Stimulated activated CD8-positive, alpha-beta memory T cell treated with anti-CD3 and anti-CD28 coated beads, Interleukin-4, amount 100 ng/mL, for 4 hours (primary cell): ENCODE results near the gene SPRR4.
"Not testable (repeated sequence)": the region's sequence is repeated elsewhere in the genome, so short reads cannot be mapped to it uniquely, and the experiment has no call there.

Source experiments
- DNase-seq, 2 donors: peaks; one replicate each; pipeline ENCODE4 v3.0.0-alpha.2; 2020; ENCODE audit warnings: low read depth in 2 of 2, low spot score in 1 of 2

Gene SPRR4

DNA sequence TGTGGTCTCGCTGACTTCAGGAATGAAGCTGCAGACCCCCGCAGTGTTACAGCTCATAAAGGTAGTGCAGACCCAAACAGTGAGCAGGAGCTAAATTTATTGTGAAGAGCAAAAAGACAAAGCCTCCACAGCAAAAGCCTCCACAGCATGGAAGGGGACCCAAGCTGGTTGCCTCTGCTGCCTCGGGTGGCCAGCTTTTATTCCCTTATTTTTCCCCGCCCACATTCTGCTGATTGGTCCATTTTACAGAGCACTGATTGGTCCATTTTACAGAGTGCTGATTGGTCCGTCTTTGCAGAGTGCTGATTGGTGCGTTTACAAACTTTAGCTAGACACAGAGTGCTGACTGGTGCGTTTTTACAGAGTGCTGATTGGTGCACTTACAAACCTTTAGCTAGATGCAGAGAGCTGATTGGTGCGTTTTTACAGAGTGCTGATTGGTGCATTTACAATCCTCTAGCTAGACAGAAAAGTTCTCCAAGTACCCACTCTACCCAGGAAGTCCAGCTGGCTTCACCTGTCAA, 40.8 kb downstream of the SPRR4 start:
- DNase-seq, result not testable (repeated sequence)

DNA sequence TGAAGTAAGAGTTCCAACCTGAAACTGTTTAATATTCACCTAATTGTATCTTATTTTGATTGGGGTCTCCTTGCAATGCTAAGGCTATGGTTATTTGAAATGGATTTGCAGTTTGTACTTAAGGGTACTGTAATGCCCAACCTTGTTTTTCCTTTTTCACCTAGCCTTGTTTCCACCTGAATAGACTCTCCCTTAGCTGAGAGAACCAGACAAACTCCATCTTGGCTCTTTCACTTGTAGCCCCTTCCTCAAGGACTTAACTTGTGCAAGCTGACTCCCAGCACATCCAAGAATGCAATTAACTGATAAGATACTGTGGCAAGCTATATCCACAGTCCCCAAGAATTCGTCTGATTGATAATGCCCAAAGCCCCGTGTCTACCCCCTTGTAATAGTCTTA, 51.4 kb downstream of the SPRR4 start:
- not testable (repeated sequence) for DNase-seq
